Spleen (tissue), 11 donors: ENCODE data around the gene RAD51B. TPM values are rescaled to one million over a fixed set of nuclear protein-coding genes. Genes with fewer than 3 reads are reported as not detected.

ENCODE experiments used
- DNase-seq: peaks from one replicate; pipeline ENCODE4 v3.0.0-alpha.2; 2020
- H3K27ac ChIP-seq, 8 donors: fragments of 200-600 bp; sonication (generic) in 7 of 8; 1 replicate in 4 of 8; 2 replicates in 4 of 8; pipeline versions ENCODE4 v1.5.0 to v1.8.0; 2016 to 2021; ENCODE audit warnings: inconsistent platforms in 4 of 8, mild to moderate bottlenecking in 4 of 8, moderate library complexity in 1 of 8
- H3K27me3 ChIP-seq, 7 donors: fragments of 200-600 bp; sonication (generic) in 6 of 7; replicated peaks in 1 of 7; 1 replicate in 4 of 7; 2 replicates in 3 of 7; pipeline versions ENCODE4 v1.5.0 to v1.8.0; 2016 to 2021; ENCODE audit warnings: inconsistent platforms in 3 of 7, mild to moderate bottlenecking in 1 of 7
- H3K36me3 ChIP-seq, 6 donors: fragments of 200-600 bp; sonication (generic) in 5 of 6; 1 replicate in 4 of 6; 2 replicates in 2 of 6; pipeline versions ENCODE4 v1.5.0 to v1.8.0; 2016 to 2021; ENCODE audit warnings: inconsistent platforms in 2 of 6
- H3K4me1 ChIP-seq, 6 donors: fragments of 200-600 bp; sonication (generic) in 5 of 6; 1 replicate in 3 of 6; 2 replicates in 3 of 6; pipeline versions ENCODE4 v1.5.0 to v1.8.0; 2016 to 2021; ENCODE audit warnings: inconsistent platforms in 3 of 6
- H3K4me3 ChIP-seq, 8 donors: fragments of 200-600 bp; sonication (generic) in 7 of 8; 1 replicate in 4 of 8; 2 replicates in 4 of 8; pipeline versions ENCODE4 v1.5.0 to v1.8.0; 2016 to 2021; ENCODE audit warnings: inconsistent platforms in 4 of 8, mild to moderate bottlenecking in 4 of 8, moderate library complexity in 2 of 8
- H3K9me3 ChIP-seq, 8 donors: fragments of 200-600 bp; sonication (generic) in 7 of 8; 1 replicate in 4 of 8; 2 replicates in 4 of 8; pipeline versions ENCODE4 v1.5.0 to v1.8.0; 2016 to 2021; ENCODE audit warnings: inconsistent platforms in 4 of 8
- CTCF ChIP-seq, 11 experiments: fragments of 200-600 bp in 7 of 11; fragments of 450-650 bp in 4 of 11; sonication (generic) in 4 of 11; IDR thresholded peaks in 8 of 11; conservative IDR thresholded peaks in 3 of 11; 1 replicate in 7 of 11; 2 replicates in 4 of 11; pipeline versions ENCODE4 v1.4.0 to v1.8.0; 2016 to 2021; ENCODE audit warnings: antibody characterized with exemption in 11 of 11, inconsistent platforms in 4 of 11, mild to moderate bottlenecking in 1 of 11
- POLR2A ChIP-seq, 3 donors: fragments of 450-650 bp; IDR thresholded peaks; one replicate each; pipeline ENCODE4 v1.5.1; 2017; ENCODE audit warnings: antibody characterized with exemption in 3 of 3, mild to moderate bottlenecking in 1 of 3
- POLR2AphosphoS5 ChIP-seq, 3 donors: sonication (generic); formaldehyde crosslinking; IDR thresholded peaks; one replicate each; pipeline ENCODE4 v1.5.1; 2017; ENCODE audit warnings: antibody characterized with exemption in 3 of 3
- WGBS, 5 donors: extraction: QIAGEN DNeasy Blood & Tissue Kit in 3 of 5; methylation state at CpG; one replicate each; pipeline versions ENCODE4 v1.1.5 to v1.1.7; 2013 to 2018; 5-methylcytosine and 5-hydroxymethylcytosine counted together
- intact Hi-C: fragments of 100-400 bp; cut with DNase I; formaldehyde crosslinking; loops from one replicate; pipeline ENCODE4 v1.15.0; 2023; ENCODE audit warnings: low total_unique reads
- polyA plus RNA-seq, 3 donors: library from polyadenylated mRNA; stranded (reverse); fragments of 200-250 nt; gene quantifications; one replicate each; pipeline ENCODE4 v1.2.1, GENCODE V29; 2013
- total RNA-seq, 7 donors: library from RNA; depleted of rRNA in 3 of 7; stranded (reverse); fragments of >200 nt in 3 of 7; fragmentation: NEBNext Ultra II Directional in 4 of 7; extraction: Animal tissue kit (Norgen Biotek cat#: 25700) in 4 of 7; gene quantifications; one replicate each; pipeline versions ENCODE4 v1.1.0 to v1.2.1, GENCODE V29; 2016 to 2021
- donor health status: healthy with polysubstance abuse.
- donor health status: DM: no; HTN: no; CAD: no; lungs with moderate emphysema.
- donor health status: DM: no; HTN: no; CAD: no.
- donor health status: Bipolar disorder and iron deficiency.
- donor health status: healthy.
- donor health status: DM: no; HTN: no; CAD: no.
- donor health status: DM: yes; HTN: yes; CAD: no.

RAD51B gene
- total and polyA plus RNA-seq, 10 donors, result 4.2 to 43.7 (median 29.8) TPM

- intact Hi-C loops, result no loop called here
Measured at GRCh38 chr14:68247274-68247673, 427.7 kb downstream of the RAD51B start.

GRCh38 chr14:68247676-68248268, 428.2 kb downstream of the RAD51B start:
- intact Hi-C loops, result no loop called here
- H3K36me3 ChIP-seq, result no peaks in the 10 kb centered on the region
- no peaks in the 10 kb centered on the region for H3K27me3 ChIP-seq
- no peak overlapping the region for H3K4me3 ChIP-seq
- TF ChIP-seq CTCF (IDR thresholded peaks at IDR 0.05 in 8 of 11, conservative IDR thresholded peaks at IDR 0.05 in 3 of 11) (no peak), POLR2AphosphoS5 (IDR thresholded peaks at IDR 0.05) (no peak), POLR2A (IDR thresholded peaks at IDR 0.05) (no peak)
- H3K27ac ChIP-seq, result peak overlapping the region in 7 of 8 donors; percentile 14 to 83 (median 61)
- no peaks in the 10 kb centered on the region for H3K9me3 ChIP-seq
- no peak for DNase-seq
- 25 to 51% (median 37%) methylated on average over 4 of the region's 4 CpGs for WGBS, 5 donors
- peaks cover 49 to 95% (median 73%) of the 10 kb centered on the region in 6 donors for H3K4me1 ChIP-seq

More at GRCh38 chr14:68247274-68247673, 427.7 kb downstream of the RAD51B start:
- WGBS, 5 donors, result 53 to 61% (median 60%) methylated on average over 3 of the region's 3 CpGs
- Histone ChIP-seq H3K36me3 (no peaks in the 10 kb centered on the region), H3K9me3 (no peaks in the 10 kb centered on the region), H3K4me3 (no peak overlapping the region), H3K4me1 (peaks cover 49 to 91% (median 72%) of the 10 kb centered on the region in 6 donors), H3K27me3 (no peaks in the 10 kb centered on the region), H3K27ac (peak overlapping the region in 7 of 8 donors; percentile 57 to 83 (median 68))
- no peak for DNase-seq
- TF ChIP-seq CTCF (IDR thresholded peaks at IDR 0.05 in 8 of 11, conservative IDR thresholded peaks at IDR 0.05 in 3 of 11) (no peak), POLR2AphosphoS5 (IDR thresholded peaks at IDR 0.05) (no peak), POLR2A (IDR thresholded peaks at IDR 0.05) (no peak)

- no peak for TF ChIP-seq POLR2A (IDR thresholded peaks at IDR 0.05)
- TF ChIP-seq POLR2AphosphoS5 (IDR thresholded peaks at IDR 0.05), result peak in 1 of 3 donors; percentile 17
- peak; percentile 8 to 84 (median 49) for TF ChIP-seq CTCF (IDR thresholded peaks at IDR 0.05 in 8 of 11, conservative IDR thresholded peaks at IDR 0.05 in 3 of 11)
- 60 to 74% (median 64%) methylated on average over 7 of the region's 7 CpGs for WGBS, 5 donors
- Histone ChIP-seq H3K36me3 (no peaks in the 10 kb centered on the region), H3K27ac (peak overlapping the region; percentile 14 to 83 (median 59)), H3K9me3 (no peaks in the 10 kb centered on the region), H3K27me3 (no peaks in the 10 kb centered on the region), H3K4me3 (no peak overlapping the region), H3K4me1 (peaks cover 49 to 95% (median 74%) of the 10 kb centered on the region in 6 donors)
- intact Hi-C loops, result no loop called here
- peak; percentile 79 for DNase-seq
Measured at GRCh38 chr14:68248481-68249255, 429.1 kb downstream of the RAD51B start.
